Measurements from ENCODE around the gene NUP62. TPM values are rescaled to one million over a fixed set of nuclear protein-coding genes. Genes with fewer than 3 reads are reported as not detected.

Gene NUP62
- polyA plus RNA-seq, 2 donors, result 16.5 to 21.4 TPM

DNA sequence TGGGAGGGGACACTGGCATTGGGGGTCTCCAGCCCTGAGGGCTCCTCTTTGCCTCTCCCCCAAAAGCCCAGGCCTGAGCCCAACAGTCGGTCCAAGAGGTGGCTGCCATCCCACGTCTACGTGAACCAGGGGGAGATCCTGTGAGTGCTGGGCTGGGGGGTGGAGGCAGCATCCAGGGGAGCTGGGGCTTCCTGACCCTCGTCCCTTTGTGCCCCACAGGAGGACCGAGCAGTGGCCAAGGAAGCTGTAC is 71.5 kb downstream of the NUP62 start:
- WGBS, 2 donors, result 81 to 85% methylated on average over 5 of the region's 5 CpGs
- Histone ChIP-seq H3K4me3 (ENCODE audit: low read depth in 1 of 2, low read length in 2 of 2) (no peak overlapping the region), H3K4me1 (ENCODE audit: control insufficient read depth in 2 of 2, insufficient read depth in 2 of 2, low read length in 1 of 2) (peaks cover 0 to 12% of the 10 kb centered on the region in 2 donors), H3K9me3 (ENCODE audit: control insufficient read depth in 2 of 2, insufficient read depth in 1 of 2, low read depth in 1 of 2, low read length in 1 of 2) (no peaks in the 10 kb centered on the region), H3K36me3 (ENCODE audit: control insufficient read depth in 2 of 2, insufficient read depth in 2 of 2, low read length in 1 of 2) (peaks cover 9 to 55% of the 10 kb centered on the region in 2 donors), H3K27me3 (ENCODE audit: control insufficient read depth in 1 of 2, insufficient read depth in 2 of 2, low read length in 2 of 2) (no peaks in the 10 kb centered on the region), H3K27ac (ENCODE audit: low read depth in 2 of 2, low read length in 1 of 2) (no peak overlapping the region)

DNA sequence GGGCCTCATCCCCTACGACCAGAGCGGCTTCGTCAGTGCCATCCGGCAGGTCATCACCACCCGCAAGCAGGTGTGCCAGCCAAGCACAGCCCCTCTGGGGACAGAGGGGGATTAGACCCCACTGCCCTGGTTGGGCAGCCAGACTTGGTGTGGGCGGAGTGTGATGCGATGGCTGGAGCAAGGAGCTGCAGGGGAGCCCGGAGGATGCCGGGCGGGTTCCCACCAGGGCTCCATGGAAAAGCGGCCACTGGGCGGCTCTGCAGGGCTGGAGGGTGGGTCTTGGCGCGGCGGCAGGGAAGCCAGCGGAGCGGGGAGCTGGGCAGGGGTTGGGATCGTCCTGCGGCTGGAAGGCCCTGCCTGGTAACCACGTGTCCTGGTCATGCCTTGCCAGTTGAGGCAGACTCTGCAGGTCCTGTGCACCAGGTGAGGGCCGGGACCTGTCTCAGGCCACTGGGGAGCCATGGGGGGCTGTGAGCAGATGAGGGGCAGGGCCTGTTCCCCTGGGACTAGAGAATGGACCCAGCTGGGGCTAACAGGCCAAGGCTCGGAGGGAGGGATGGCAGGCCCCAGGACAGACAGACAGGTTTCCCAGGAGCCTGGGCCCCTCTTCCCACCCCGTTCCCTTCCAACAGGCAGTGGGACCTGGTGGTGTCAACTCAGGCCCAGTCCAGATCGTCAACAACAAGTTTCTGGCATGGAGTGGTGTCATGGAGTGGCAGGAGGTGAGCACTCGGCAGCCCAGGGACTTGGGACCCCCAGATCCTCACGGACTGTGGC is 72.1 kb downstream of the NUP62 start:
- no peaks in the 10 kb centered on the region for H3K27me3 ChIP-seq (ENCODE audit: control insufficient read depth in 1 of 2, insufficient read depth in 2 of 2, low read length in 2 of 2)
- no peak overlapping the region for H3K4me3 ChIP-seq (ENCODE audit: low read depth in 1 of 2, low read length in 2 of 2)
- no peak overlapping the region for H3K27ac ChIP-seq (ENCODE audit: low read depth in 2 of 2, low read length in 1 of 2)
- H3K9me3 ChIP-seq (ENCODE audit: control insufficient read depth in 2 of 2, insufficient read depth in 1 of 2, low read depth in 1 of 2, low read length in 1 of 2), result no peaks in the 10 kb centered on the region
- WGBS, 2 donors, result 86% methylated on average over 23 to 26 of the region's 26 CpGs
- H3K4me1 ChIP-seq (ENCODE audit: control insufficient read depth in 2 of 2, insufficient read depth in 2 of 2, low read length in 1 of 2), result peaks cover 0 to 17% of the 10 kb centered on the region in 2 donors
- peaks cover 9 to 51% of the 10 kb centered on the region in 2 donors for H3K36me3 ChIP-seq (ENCODE audit: control insufficient read depth in 2 of 2, insufficient read depth in 2 of 2, low read length in 1 of 2)

Other genes starting within 250 kb of the NUP62 start
- gene ADM5, start 239.9 kb downstream of the NUP62 start, polyA plus RNA-seq, result 1 to 10 TPM; 1.6 to 2.0 TPM
- gene CPT1C, start 238.4 kb downstream of the NUP62 start, polyA plus RNA-seq, result 1 to 10 TPM; 1.8 to 4.1 TPM
- under 1 TPM; 0.06 to 0.55 TPM for gene TSKS, start 166.2 kb downstream of the NUP62 start, polyA plus RNA-seq
- 10 to 100 TPM; 37.4 to 40.7 TPM for gene AP2A1, start 162.5 kb downstream of the NUP62 start, polyA plus RNA-seq
- gene FUZ, start 116.2 kb downstream of the NUP62 start, polyA plus RNA-seq, result 10 to 100 TPM; 11.3 to 12.1 TPM
- 10 to 100 TPM; 27.7 to 54.9 TPM for gene MED25, start 111.2 kb downstream of the NUP62 start, polyA plus RNA-seq
- gene PTOV1, start 78.3 kb downstream of the NUP62 start, polyA plus RNA-seq, result 10 to 100 TPM; 59.1 to 92.8 TPM
- 10 to 100 TPM; 27.5 to 65.1 TPM for gene PNKP, start 61.9 kb downstream of the NUP62 start, polyA plus RNA-seq
- 10 to 100 TPM; 33.8 to 46.9 TPM for gene AKT1S1, start 52.1 kb downstream of the NUP62 start, polyA plus RNA-seq
- 10 to 100 TPM; 21.8 to 32.6 TPM for gene TBC1D17, start 51.8 kb downstream of the NUP62 start, polyA plus RNA-seq
- under 1 TPM; 0.18 to 0.45 TPM for gene IL4I1, start 32.6 kb downstream of the NUP62 start, polyA plus RNA-seq
- gene ATF5, start 299 bp downstream of the NUP62 start, polyA plus RNA-seq, result 10 to 100 TPM; 15.5 to 24.3 TPM
- under 1 TPM; 0.11 to 0.16 TPM for gene SIGLEC11, start 31.7 kb upstream of the NUP62 start, polyA plus RNA-seq
- 10 to 100 TPM; 12.5 to 14.1 TPM for gene VRK3, start 95.9 kb upstream of the NUP62 start, polyA plus RNA-seq
- gene ZNF473, start 96.5 kb upstream of the NUP62 start, polyA plus RNA-seq, result 1 to 10 TPM; 1.8 to 1.9 TPM
- gene IZUMO2, start 233.8 kb upstream of the NUP62 start, polyA plus RNA-seq, result not detected

Data from esophagus (tissue), 2 donors.